Fibroblast of the conjunctiva (primary cell): ENCODE results near the gene STN1.
A peak's percentile ranks its signal among the peaks of the same experiment; 100 is the strongest.

Experiments
- DNase-seq: peaks from one replicate; pipeline ENCODE4 v3.0.0-alpha.2; 2010; ENCODE audit warnings: low read depth

STN1 gene

DNA sequence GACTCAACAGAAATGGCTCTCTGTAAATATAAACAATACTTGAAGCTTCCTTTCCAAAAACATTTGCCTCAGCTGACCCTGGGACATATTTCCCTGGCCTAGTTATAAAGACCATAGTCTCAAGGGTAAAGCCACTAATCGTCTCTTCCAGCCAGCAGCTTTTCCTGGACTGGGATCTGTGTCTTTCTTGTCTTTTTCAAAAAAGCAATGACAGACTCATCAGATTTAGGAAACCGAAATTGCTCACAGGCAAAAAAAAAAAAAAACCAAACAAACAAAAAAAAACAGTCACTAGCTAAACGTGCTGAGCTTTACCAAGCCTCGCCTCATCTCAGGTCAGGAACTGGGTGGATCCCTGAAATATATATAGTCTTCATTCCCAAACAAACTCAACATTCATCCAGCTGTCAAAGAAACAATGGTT lies 23.5 kb downstream of the STN1 start:
- DNase-seq: peak; percentile 55

DNA sequence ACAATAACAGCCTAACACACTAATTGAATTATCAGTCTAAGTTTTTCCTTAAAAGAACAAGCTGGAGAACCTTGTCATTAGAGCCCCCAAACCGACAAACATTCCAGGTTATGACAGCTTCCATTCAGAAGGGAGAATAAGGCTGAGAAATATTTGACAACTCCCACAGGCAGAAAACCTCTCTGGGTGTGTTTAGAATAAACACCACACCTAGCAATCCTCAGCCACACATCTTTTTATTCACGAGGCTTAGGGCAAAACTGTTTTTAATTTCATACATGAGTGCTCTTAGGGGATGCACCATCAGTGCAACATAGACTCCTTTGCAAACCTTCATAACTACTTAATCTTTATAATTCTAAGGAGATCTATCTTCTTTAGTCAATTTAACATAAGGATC lies 24.2 kb downstream of the STN1 start:
- no peak for DNase-seq

DNA sequence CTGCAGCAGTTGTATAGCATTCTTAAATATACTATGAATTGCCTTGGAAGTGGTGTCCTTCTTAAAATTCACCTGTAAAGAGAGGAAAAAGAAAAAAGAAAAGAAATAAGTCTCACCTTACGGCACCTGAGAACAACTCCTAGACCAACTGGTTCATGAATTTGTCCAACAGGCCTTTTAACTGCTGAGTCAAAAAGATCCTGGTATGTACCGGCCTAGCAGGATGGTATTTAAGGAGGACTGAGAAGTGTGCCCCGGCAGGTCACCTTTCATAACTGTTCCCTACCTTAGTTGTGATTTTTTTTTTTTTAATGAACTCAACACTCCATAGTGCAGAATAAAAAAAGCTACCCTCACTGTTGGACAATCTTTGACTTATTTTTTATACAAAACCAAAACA lies 25.8 kb downstream of the STN1 start:
- DNase-seq: no peak

GRCh38 chr10:103890688-103891087 lies 27.3 kb downstream of the STN1 start:
- DNase-seq: no peak

DNA sequence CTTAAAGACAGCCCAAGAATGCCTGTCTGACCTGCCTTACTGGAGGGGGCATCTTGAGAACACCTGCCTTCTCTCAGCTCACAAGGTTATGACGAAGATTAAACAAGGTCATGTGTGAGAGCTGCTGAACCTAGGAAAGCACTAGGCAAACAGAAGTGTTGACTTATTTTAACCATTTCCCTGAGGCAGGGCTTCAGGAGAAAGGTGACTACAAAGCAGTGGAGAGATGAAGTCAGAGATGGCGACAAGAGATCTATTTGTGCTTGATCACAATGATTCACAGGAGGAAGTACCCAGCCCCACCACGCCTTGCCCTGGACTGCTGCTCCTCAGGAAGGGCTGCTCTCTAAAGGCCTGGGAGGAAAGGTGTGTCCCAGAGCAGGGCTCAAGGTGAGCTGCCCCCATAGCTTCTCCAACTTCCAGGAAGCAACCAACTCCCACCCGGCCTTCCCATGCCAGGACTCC lies 27.8 kb downstream of the STN1 start:
- DNase-seq: no peak

GRCh38 chr10:103889121-103889720 lies 28.8 kb downstream of the STN1 start:
- no peak for DNase-seq

DNA sequence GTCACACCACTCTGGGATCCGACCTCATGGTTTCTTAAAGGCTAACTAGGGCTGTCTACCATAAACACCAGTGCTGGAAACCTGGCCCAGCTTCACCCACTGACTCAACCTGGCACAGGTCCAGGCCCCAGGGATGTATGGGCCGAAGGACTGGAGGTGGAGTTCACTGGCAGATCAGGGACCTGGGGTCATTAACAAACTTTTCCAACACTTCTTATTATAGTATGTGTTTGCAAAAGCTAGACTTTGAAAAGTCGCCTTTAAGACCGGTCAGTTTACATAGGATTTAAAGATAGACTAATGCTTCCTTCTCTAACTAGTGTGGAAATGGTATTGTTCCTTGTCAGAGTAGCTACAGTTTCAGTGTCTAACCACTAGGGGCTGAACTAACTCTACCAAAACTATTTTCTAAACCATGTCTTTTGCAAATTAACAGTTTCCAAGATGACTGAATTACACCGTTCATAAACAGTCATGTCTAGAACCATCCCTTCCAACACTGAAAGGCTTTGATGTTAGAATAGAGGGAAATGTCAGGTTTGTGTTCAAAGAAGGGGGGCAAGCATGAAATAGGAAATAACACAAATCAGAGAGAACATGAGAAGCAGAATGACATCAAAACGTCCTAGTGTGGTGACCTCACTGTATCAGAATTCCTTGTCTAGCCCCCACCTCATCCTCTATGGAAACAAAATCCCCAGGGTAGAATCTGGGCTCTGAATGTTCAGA lies 29.7 kb downstream of the STN1 start:
- DNase-seq: peak; percentile 80

DNA sequence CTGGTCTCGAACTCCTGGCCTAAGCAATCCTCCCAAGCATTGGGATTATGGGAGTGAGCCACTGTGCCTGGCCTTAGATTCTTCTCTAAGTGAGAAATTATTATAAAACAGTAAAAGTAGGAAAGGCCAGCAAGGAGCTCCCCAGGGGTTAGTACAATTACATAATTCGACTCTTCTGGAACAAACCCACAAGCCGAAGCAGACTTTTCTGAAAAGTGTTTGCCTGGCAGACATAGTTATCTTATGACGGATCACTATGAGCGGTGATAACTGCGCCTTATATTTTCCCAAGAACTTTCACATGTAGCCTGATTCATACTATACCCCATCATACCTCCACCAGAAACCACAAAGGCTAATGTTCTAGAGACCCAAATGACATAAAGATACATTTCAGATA lies 32.4 kb downstream of the STN1 start:
- DNase-seq: no peak

DNA sequence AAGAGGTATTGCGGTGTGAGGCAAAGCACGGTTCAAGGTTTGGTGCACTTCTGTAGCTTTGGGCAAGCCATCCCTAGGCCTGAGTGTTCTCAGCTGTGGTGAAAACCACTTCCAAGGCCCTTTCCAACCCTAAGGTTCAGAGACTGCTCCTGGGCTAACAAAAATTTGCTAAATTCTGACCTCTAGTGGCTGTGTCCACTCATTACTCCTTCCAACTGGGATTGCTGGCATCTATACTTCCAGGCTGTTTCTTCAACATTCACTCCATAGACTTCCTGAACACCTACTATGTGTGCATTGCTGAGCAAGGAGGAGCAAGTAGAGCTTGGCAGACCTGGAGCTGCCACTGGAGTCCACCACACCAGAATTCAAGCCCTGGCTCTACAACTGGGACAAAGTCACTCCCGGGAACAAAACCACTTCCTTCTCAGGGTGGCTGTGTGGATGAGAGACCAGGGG lies 33.3 kb downstream of the STN1 start:
- peak; percentile 47 for DNase-seq

GRCh38 chr10:103882285-103883007 lies 35.5 kb downstream of the STN1 start:
- DNase-seq: no peak

- no peak for DNase-seq
Observed at GRCh38 chr10:103881416-103882284, 36.3 kb downstream of the STN1 start.

DNA sequence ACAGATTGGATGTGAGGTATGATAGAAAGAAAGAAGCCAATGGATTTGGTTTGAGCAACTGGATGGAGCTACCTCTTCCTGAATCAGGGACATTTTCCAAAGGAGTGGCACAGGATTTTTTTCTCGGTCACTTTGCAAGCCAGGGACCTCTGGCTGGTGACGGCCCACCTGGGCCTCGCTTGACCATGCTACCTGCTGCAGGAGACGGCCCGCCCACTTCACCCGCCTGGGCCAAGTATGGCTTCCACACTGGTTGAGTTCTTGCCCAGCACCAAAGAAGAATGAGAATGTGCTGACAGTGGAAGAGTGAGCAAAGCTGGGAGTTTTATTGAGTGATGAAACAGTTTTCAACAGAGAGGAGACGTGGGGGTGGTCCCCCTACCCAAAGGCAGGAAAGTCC lies 38.2 kb downstream of the STN1 start:
- no peak for DNase-seq

- no peak for DNase-seq
Observed at GRCh38 chr10:103879409-103879808, 38.6 kb downstream of the STN1 start.

GRCh38 chr10:103877861-103878260 lies 40.1 kb downstream of the STN1 start:
- no peak for DNase-seq

GRCh38 chr10:103876155-103876554 lies 41.8 kb downstream of the STN1 start:
- no peak for DNase-seq

DNA sequence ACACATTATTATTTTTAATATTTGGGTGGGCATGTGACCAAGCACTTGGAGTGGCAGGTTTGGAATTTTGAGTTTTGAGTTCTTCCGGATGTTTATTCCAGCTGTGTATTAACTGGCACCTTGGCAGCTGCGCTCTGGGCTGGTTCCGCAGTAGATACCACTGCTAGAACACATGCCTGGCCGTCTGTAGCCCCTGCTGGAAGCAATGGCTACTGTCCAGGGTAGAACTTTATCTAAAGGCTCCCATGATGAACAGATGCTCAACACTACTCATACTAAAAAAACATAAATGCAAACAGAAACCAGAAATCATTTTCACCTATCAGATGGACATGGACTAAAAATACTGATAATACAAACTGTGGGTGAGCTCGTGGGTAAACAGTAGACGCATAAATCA lies 43.3 kb downstream of the STN1 start:
- no peak for DNase-seq

DNA sequence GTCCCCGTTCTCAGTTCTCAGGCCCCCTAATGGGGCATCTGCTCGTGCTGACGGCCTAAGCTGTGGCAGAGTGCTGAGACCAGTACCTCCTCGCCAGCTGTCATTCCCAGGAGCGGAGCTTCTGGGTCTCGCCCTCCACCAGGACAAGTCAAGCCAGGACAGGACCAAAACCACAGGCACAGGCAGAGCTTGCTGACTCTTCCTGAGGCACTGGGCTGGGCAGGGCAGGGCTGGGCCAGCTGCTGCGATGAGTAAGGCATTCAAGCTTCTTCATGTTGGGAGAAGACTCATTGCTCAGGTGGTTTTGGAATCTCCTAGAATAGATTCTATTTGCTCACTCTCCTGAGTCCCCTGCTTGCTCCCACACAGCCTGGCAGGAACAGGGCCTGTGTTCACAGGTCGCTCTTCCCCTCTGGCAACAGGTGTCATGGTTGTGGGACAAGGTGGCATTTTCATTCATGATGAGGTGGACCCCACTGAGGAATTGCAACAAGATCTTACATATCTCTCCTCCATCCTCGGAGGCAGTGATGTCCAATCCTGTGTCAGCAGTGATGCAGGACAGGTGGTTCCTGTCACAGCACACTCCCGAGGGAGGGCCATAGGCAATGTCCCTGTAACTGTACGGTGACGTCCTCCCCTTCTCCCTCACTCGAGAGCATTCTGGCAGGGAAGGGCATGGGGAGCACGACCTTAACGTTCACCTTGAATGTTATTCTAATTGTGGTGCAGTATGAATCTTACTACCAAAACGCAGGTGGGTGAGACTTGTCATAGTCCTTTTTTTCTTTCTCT lies 45.6 kb downstream of the STN1 start:
- no peak for DNase-seq

DNA sequence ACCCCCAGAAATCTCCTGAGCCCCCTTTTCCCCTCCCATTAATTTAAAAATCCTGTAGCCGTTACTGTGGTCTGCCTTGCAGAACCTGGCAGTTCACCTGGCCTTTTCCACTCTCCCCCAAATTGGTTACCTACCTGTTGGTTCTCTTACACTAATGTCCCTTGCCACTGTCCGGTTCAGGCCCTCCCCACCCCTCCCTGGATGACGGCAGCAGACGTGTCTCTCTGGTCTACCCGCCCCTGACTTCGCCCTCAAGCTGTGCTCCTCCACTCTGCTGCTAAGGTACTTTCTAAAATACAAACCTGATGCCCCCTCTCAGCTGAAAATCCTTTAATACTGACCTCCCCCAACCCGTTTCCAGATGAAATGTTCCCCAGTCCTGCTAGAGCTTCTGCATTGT lies 47.0 kb downstream of the STN1 start:
- DNase-seq: no peak

- peak; percentile 41 for DNase-seq
Observed at GRCh38 chr10:103870516-103870915, 47.5 kb downstream of the STN1 start.

GRCh38 chr10:103869336-103869735 lies 48.6 kb downstream of the STN1 start:
- DNase-seq: no peak

DNA sequence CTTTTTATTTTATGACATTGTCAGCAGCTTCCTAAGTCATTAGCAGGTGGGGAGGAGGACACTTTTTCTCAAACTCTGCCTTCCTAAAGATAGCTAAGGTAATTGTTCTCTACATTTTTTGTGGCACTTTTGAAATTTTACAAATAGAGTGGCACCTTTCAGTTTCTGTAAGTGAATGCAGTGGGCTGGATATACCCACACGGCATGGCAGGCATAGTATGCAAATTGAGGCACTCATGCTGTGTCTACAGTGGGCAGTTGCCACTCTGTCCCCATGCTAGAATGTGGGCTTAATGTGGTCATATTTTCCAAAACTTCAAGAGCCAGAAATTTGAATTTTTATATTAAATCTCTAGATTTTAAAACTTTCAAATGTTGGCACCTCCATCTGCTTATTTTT lies 49.8 kb downstream of the STN1 start:
- no peak for DNase-seq
